ENCODE measurements around the gene CYP2C8. TPM values are rescaled to one million over a fixed set of nuclear protein-coding genes. Genes with fewer than 3 reads are reported as not detected.
"Not testable (repeated sequence)": the region's sequence is repeated elsewhere in the genome, so short reads cannot be mapped to it uniquely, and the experiment has no call there.

Gene CYP2C8
- total and polyA plus RNA-seq, 2 of the 4 experiments (the other 2 are of a cell fraction), result 0.05 TPM; not detected in 1

- in situ Hi-C loops (cut with MboI; ENCODE audit: low sequenced_read_pairs), result no loop called here
- Histone ChIP-seq H3K4ac (ENCODE audit: low read depth, low read length) (no peak overlapping the region), H2AK9ac (replicated peaks; ENCODE audit: low read depth, low read length, poor library complexity) (no peak overlapping the region), H2AFZ (replicated peaks; ENCODE audit: low read length, poor library complexity) (no peak overlapping the region), H3K36me3 (ENCODE audit: control insufficient read depth, insufficient read depth, low read length) (no peaks in the 10 kb centered on the region), H2BK120ac (ENCODE audit: low read depth, low read length) (no peak overlapping the region), H3K27me3 (ENCODE audit: control insufficient read depth, insufficient read depth, low read length) (no peaks in the 10 kb centered on the region), H3K56ac (ENCODE audit: extremely low read depth, insufficient read depth, low read length) (no peak overlapping the region), H2BK20ac (ENCODE audit: low read depth, low read length) (no peak overlapping the region), H3K27ac (ENCODE audit: insufficient read depth, low read length) (no peak overlapping the region), H3K79me1 (ENCODE audit: low read depth in 1 of 2, low read length in 2 of 2) (no peaks in the 10 kb centered on the region), H4K8ac (ENCODE audit: low read depth in 2 of 2, low read length in 2 of 2) (no peak overlapping the region), H2BK5ac (ENCODE audit: low read depth, low read length, poor library complexity, severe bottlenecking) (no peak overlapping the region), H3K4me2 (ENCODE audit: low read depth, low read length) (no peak overlapping the region), H3K9me3 (ENCODE audit: control insufficient read depth, insufficient read depth, low read length) (no peaks in the 10 kb centered on the region; the same call in 1 of the 2 replicates), H3K9me1 (ENCODE audit: insufficient read depth, low read length) (no peaks in the 10 kb centered on the region), H3K23ac (ENCODE audit: low read depth, low read length) (no peak overlapping the region), H3K9ac (ENCODE audit: low read depth, low read length) (no peak overlapping the region), H2AK5ac (ENCODE audit: low read depth, low read length) (no peak overlapping the region), H4K91ac (ENCODE audit: insufficient read depth, low read depth, low read length) (no peak overlapping the region), H4K20me1 (ENCODE audit: insufficient read depth, low read length) (no peaks in the 10 kb centered on the region), H2BK15ac (ENCODE audit: low read depth, low read length) (no peak overlapping the region), H3K14ac (replicated peaks; ENCODE audit: low read depth, low read length) (no peak overlapping the region), H3K4me1 (ENCODE audit: control insufficient read depth, insufficient read depth, low read length) (no peaks in the 10 kb centered on the region), H4K5ac (ENCODE audit: low read depth, low read length) (no peak overlapping the region), H3K4me3 (ENCODE audit: insufficient read depth, low read depth, low read length) (no peak overlapping the region), H3K18ac (ENCODE audit: low read depth, low read length) (no peak overlapping the region)
- no peak for DNase-seq
- dilution Hi-C loops (cut with HindIII; ENCODE audit: low sequenced_read_pairs, unreplicated experiment), result no loop called here
- POLR2A ChIA-PET (ENCODE audit: unreplicated experiment), result no interaction called here
- no peak for ATAC-seq (ENCODE audit: low read depth)
- CTCF ChIA-PET, result no interaction called here
- TF ChIP-seq CHD1 (IDR thresholded peaks at IDR 0.05; ENCODE audit: low read depth, low read length), result no peak
- no peak for TF ChIP-seq MAZ (IDR thresholded peaks at IDR 0.05; ENCODE audit: borderline replicate concordance, low read depth, low read length)
- no peak for TF ChIP-seq RAD21 (IDR thresholded peaks at IDR 0.05; ENCODE audit: low read length)
- no TSS peak for BruUV-seq (replicated peaks)
- intact Hi-C loops (cut with micrococcal nuclease), result no loop called here
- WGBS, 2 experiments (ENCODE audit: extremely low coverage in 2 of 2, insufficient read length in 1 of 2), result no CpG with 5 or more reads among the region's 1 CpG
Measured at GRCh38 chr10:95096143-95096542, 26.8 kb upstream of the CYP2C8 start.

- H3K4me3 ChIP-seq (ENCODE audit: insufficient read depth, low read depth, low read length); DNase-seq; H2BK15ac ChIP-seq (ENCODE audit: low read depth, low read length); H3K56ac ChIP-seq (ENCODE audit: extremely low read depth, insufficient read depth, low read length); ATAC-seq (ENCODE audit: low read depth); BruUV-seq (replicated peaks); H4K8ac ChIP-seq (ENCODE audit: low read depth in 2 of 2, low read length in 2 of 2); H3K79me1 ChIP-seq (ENCODE audit: low read depth in 1 of 2, low read length in 2 of 2); POLR2A ChIA-PET (ENCODE audit: unreplicated experiment); H3K27ac ChIP-seq (ENCODE audit: insufficient read depth, low read length); H3K4ac ChIP-seq (ENCODE audit: low read depth, low read length); H3K36me3 ChIP-seq (ENCODE audit: control insufficient read depth, insufficient read depth, low read length); H4K91ac ChIP-seq (ENCODE audit: insufficient read depth, low read depth, low read length); H2AK9ac ChIP-seq (replicated peaks; ENCODE audit: low read depth, low read length, poor library complexity); H4K5ac ChIP-seq (ENCODE audit: low read depth, low read length); H2AFZ ChIP-seq (replicated peaks; ENCODE audit: low read length, poor library complexity); H3K18ac ChIP-seq (ENCODE audit: low read depth, low read length); H3K4me1 ChIP-seq (ENCODE audit: control insufficient read depth, insufficient read depth, low read length); H3K14ac ChIP-seq (replicated peaks; ENCODE audit: low read depth, low read length); H3K9ac ChIP-seq (ENCODE audit: low read depth, low read length); H3K9me1 ChIP-seq (ENCODE audit: insufficient read depth, low read length); H3K27me3 ChIP-seq (ENCODE audit: control insufficient read depth, insufficient read depth, low read length); H3K9me3 ChIP-seq (ENCODE audit: control insufficient read depth, insufficient read depth, low read length); intact Hi-C loops (cut with micrococcal nuclease); dilution Hi-C loops (cut with HindIII; ENCODE audit: low sequenced_read_pairs, unreplicated experiment); H2AK5ac ChIP-seq (ENCODE audit: low read depth, low read length); H3K4me2 ChIP-seq (ENCODE audit: low read depth, low read length); H2BK20ac ChIP-seq (ENCODE audit: low read depth, low read length); H4K20me1 ChIP-seq (ENCODE audit: insufficient read depth, low read length); H2BK120ac ChIP-seq (ENCODE audit: low read depth, low read length); H2BK5ac ChIP-seq (ENCODE audit: low read depth, low read length, poor library complexity, severe bottlenecking); CTCF ChIA-PET; H3K23ac ChIP-seq (ENCODE audit: low read depth, low read length); in situ Hi-C loops (cut with MboI; ENCODE audit: low sequenced_read_pairs): not testable (repeated sequence)
- no CpG with 5 or more reads among the region's 5 CpGs for WGBS, 2 experiments (ENCODE audit: extremely low coverage in 2 of 2, insufficient read length in 1 of 2)
Measured at GRCh38 chr10:95079626-95080025, 10.3 kb upstream of the CYP2C8 start.

All from IMR-90 (cell line).